IMR-90 (cell line): Measurements from ENCODE around the gene ITSN2. TPM values are rescaled to one million over a fixed set of nuclear protein-coding genes. Genes with fewer than 3 reads are reported as not detected.

Source experiments
- ATAC-seq: fragments of 200-7000 bp; cut with Tn5 transposase; 2 replicates; pipeline ENCODE4 v1.9.1; 2020; ENCODE audit warnings: low read depth, mild to moderate bottlenecking, moderate library complexity
- BruUV-seq: library from RNA; stranded (reverse); fragments of 400-500 nt; replicated peaks from 2 replicates; lab custom pipeline; 2021; lab: Mats Ljungman, UMichigan
- CTCF ChIA-PET: fragments of 300-600 bp; formaldehyde crosslinking; extraction: SDS; loops from one replicate; lab custom pipeline; 2021; ENCODE audit warnings: antibody characterized with exemption; lab: Yijun Ruan, JAX
- POLR2A ChIA-PET: fragments of 300-600 bp; sonication (Branson Sonifier 250); formaldehyde crosslinking; loops from one replicate; lab custom pipeline; 2022; ENCODE audit warnings: antibody characterized with exemption; ENCODE audit not compliant: unreplicated experiment; lab: Charles Lee
- DNase-seq: peaks from one replicate; pipeline ENCODE4 v3.0.0; 2013
- H2AFZ ChIP-seq: replicated peaks from 2 replicates; pipeline ENCODE3; 2013; ENCODE audit warnings: low read length, mild to moderate bottlenecking; ENCODE audit not compliant: poor library complexity
- H2AK5ac ChIP-seq: 2 replicates; pipeline ENCODE4 v1.6.1; 2013; ENCODE audit warnings: low read depth, low read length, inconsistent platforms
- H2AK9ac ChIP-seq: replicated peaks from 2 replicates; pipeline ENCODE3; 2013; ENCODE audit warnings: mild to moderate bottlenecking, low read depth, low read length, moderate library complexity; ENCODE audit not compliant: poor library complexity
- H2BK120ac ChIP-seq: 2 replicates; pipeline ENCODE4 v1.6.1; 2013; ENCODE audit warnings: low read depth, low read length, inconsistent platforms
- H2BK15ac ChIP-seq: 3 replicates; pipeline ENCODE4 v1.6.1; 2013; ENCODE audit warnings: low read depth, low read length, inconsistent platforms
- H2BK20ac ChIP-seq: 2 replicates; pipeline ENCODE4 v1.6.1; 2013; ENCODE audit warnings: low read depth, mild to moderate bottlenecking, inconsistent platforms, low read length, moderate library complexity
- H2BK5ac ChIP-seq: 2 replicates; pipeline ENCODE4 v1.6.1; 2013; ENCODE audit warnings: mild to moderate bottlenecking, low read depth, low read length, inconsistent platforms; ENCODE audit not compliant: poor library complexity, severe bottlenecking
- H3K14ac ChIP-seq: replicated peaks from 2 replicates; pipeline ENCODE4 v1.6.1; 2013; ENCODE audit warnings: low read depth, low read length, inconsistent platforms
- H3K18ac ChIP-seq: 2 replicates; pipeline ENCODE4 v1.6.1; 2013; ENCODE audit warnings: low read depth, low read length, control low read depth
- H3K23ac ChIP-seq: 2 replicates; pipeline ENCODE4 v1.6.1; 2013; ENCODE audit warnings: low read depth, low read length, inconsistent platforms
- H3K27ac ChIP-seq: 2 replicates; pipeline ENCODE4 v1.5.1; 2013; ENCODE audit warnings: mild to moderate bottlenecking, control low read depth, low read length; ENCODE audit not compliant: insufficient read depth
- H3K27me3 ChIP-seq: 2 replicates; pipeline ENCODE4 v1.6.1; 2013; ENCODE audit warnings: low read length; ENCODE audit not compliant: control insufficient read depth, insufficient read depth
- H3K36me3 ChIP-seq: 2 replicates; pipeline ENCODE4 v1.6.1; 2013; ENCODE audit warnings: low read length, mixed read lengths; ENCODE audit not compliant: control insufficient read depth, insufficient read depth
- H3K4ac ChIP-seq: 2 replicates; pipeline ENCODE4 v1.6.1; 2013; ENCODE audit warnings: low read depth, low read length, inconsistent platforms
- H3K4me1 ChIP-seq: 2 replicates; pipeline ENCODE4 v1.6.1; 2013; ENCODE audit warnings: low read length, mixed read lengths; ENCODE audit not compliant: control insufficient read depth, insufficient read depth
- H3K4me2 ChIP-seq: 2 replicates; pipeline ENCODE4 v1.6.1; 2013; ENCODE audit warnings: low read depth, mild to moderate bottlenecking, control low read depth, low read length, moderate library complexity
- H3K4me3 ChIP-seq: 2 replicates; pipeline ENCODE4 v1.5.1; 2013; ENCODE audit warnings: low read depth, mild to moderate bottlenecking, control low read depth, low read length, moderate library complexity; ENCODE audit not compliant: insufficient read depth
- H3K56ac ChIP-seq: 2 replicates; pipeline ENCODE4 v1.6.1; 2013; ENCODE audit warnings: low read length, inconsistent platforms; ENCODE audit not compliant: insufficient read depth; ENCODE audit errors: extremely low read depth
- H3K79me1 ChIP-seq, 2 experiments: 2 replicates each; pipeline ENCODE4 v1.6.1; 2013; ENCODE audit warnings: low read length in 2 of 2, inconsistent platforms in 1 of 2, low read depth in 1 of 2
- H3K9ac ChIP-seq: 2 replicates; pipeline ENCODE4 v1.6.1; 2013; ENCODE audit warnings: low read depth, low read length, control low read depth
- H3K9me1 ChIP-seq: 2 replicates; pipeline ENCODE4 v1.6.1; 2013; ENCODE audit warnings: low read length, inconsistent platforms; ENCODE audit not compliant: insufficient read depth
- H3K9me3 ChIP-seq: 2 replicates; pipeline ENCODE4 v1.6.1; 2013; ENCODE audit warnings: low read length; ENCODE audit not compliant: control insufficient read depth, insufficient read depth
- H4K20me1 ChIP-seq: 2 replicates; pipeline ENCODE4 v1.6.1; 2013; ENCODE audit warnings: low read length, inconsistent platforms; ENCODE audit not compliant: insufficient read depth
- H4K5ac ChIP-seq: 2 replicates; pipeline ENCODE4 v1.6.1; 2013; ENCODE audit warnings: mild to moderate bottlenecking, low read depth, low read length, control low read depth
- H4K8ac ChIP-seq, 2 experiments: 2 replicates each; pipeline ENCODE4 v1.6.1; 2013; ENCODE audit warnings: low read depth in 2 of 2, low read length in 2 of 2, control low read depth in 1 of 2, inconsistent platforms in 1 of 2
- H4K91ac ChIP-seq: 2 replicates; pipeline ENCODE4 v1.6.1; 2013; ENCODE audit warnings: low read depth, low read length, inconsistent platforms; ENCODE audit not compliant: insufficient read depth
- BHLHE40 ChIP-seq: fragments of 150-350 bp; IDR thresholded peaks from 2 replicates; pipeline ENCODE4 v1.6.1; 2016; ENCODE audit warnings: mild to moderate bottlenecking, low read depth, low read length
- CHD1 ChIP-seq: IDR thresholded peaks from 2 replicates; pipeline ENCODE4 v1.6.1; 2012; ENCODE audit warnings: low read depth, low read length, improper control_type of control experiment
- FOS ChIP-seq: fragments of 150-350 bp; IDR thresholded peaks from 2 replicates; pipeline ENCODE4 v1.6.1; 2016; ENCODE audit warnings: low read depth, low read length
- NFE2L2 ChIP-seq: fragments of 150-350 bp; IDR thresholded peaks from 2 replicates; pipeline ENCODE4 v1.6.1; 2016; ENCODE audit warnings: low read depth, mild to moderate bottlenecking, low read length
- SMC3 ChIP-seq: fragments of 150-350 bp; IDR thresholded peaks from 2 replicates; pipeline ENCODE4 v1.6.1; 2016; ENCODE audit warnings: low read depth, mild to moderate bottlenecking, antibody characterized with exemption, low read length, moderate library complexity
- dilution Hi-C: fragments of 300-500 bp; cut with HindIII; formaldehyde crosslinking; loops from one replicate; pipeline ENCODE4 v1.14.3; 2018; ENCODE audit warnings: low sequenced_read_pairs; ENCODE audit not compliant: unreplicated experiment
- in situ Hi-C: fragments of 300-500 bp; cut with MboI; formaldehyde crosslinking; loops from 3 replicates; pipeline ENCODE4 v1.14.3; 2019; ENCODE audit warnings: low sequenced_read_pairs, inconsistent platforms, mixed read lengths
- intact Hi-C: fragments of 100-400 bp; cut with micrococcal nuclease; formaldehyde crosslinking; loops from 2 replicates; pipeline ENCODE4 v1.10.0; 2022
- polyA plus RNA-seq, 3 experiments: library from polyadenylated mRNA; depleted of rRNA; stranded (reverse); fragments of >200 nt; gene quantifications; 2 replicates each; pipeline ENCODE4 v1.2.3, GENCODE V29; 2012; ENCODE audit warnings: low replicate concordance in 1 of 3
- total RNA-seq: library from RNA; depleted of rRNA; stranded (reverse); fragments of >200 nt; gene quantifications from 2 replicates; pipeline ENCODE4 v1.2.3, GENCODE V29; 2012

ITSN2 gene
- total and polyA plus RNA-seq, 2 of the 4 experiments (the other 2 are of a cell fraction) = 10.7 to 17.2 TPM

DNA sequence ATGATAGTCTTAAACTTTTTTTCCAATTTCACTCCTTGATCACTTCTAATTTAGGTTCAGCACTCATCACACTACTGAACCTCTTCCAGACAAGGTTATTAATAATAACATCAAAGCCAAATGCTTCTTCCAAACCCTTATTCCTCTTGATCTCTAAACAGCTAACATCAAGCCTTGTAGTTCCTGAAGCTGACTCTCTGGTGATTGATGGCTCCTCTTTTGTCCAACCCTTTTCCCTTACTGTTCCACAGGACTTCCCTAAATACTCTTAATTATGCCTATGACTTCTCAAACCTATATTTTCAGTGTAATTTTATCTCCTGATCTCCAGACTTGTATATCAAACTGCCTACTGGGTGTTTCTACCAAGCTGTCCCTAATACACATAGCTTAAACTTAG, 101.6 kb downstream of the ITSN2 start:
- CTCF ChIA-PET = no interaction called here
- in situ Hi-C loops = no loop called here
- Histone ChIP-seq H3K36me3 (peaks cover 7% of the 10 kb centered on the region; the same call in 1 of the 2 replicates), H2AFZ (no peak overlapping the region), H3K4me2 (no peak overlapping the region), H3K27ac (no peak overlapping the region), H3K9ac (no peak overlapping the region), H3K9me1 (peaks cover 2% of the 10 kb centered on the region; the same call in 1 of the 2 replicates), H3K56ac (no peak overlapping the region), H3K4ac (no peak overlapping the region), H2BK15ac (no peak overlapping the region), H3K18ac (no peak overlapping the region), H4K8ac (no peak overlapping the region), H2AK9ac (no peak overlapping the region), H3K9me3 (no peaks in the 10 kb centered on the region), H2BK20ac (no peak overlapping the region), H4K20me1 (no peaks in the 10 kb centered on the region), H3K23ac (no peak overlapping the region), H4K91ac (no peak overlapping the region), H4K5ac (no peak overlapping the region), H2BK5ac (no peak overlapping the region), H2BK120ac (no peak overlapping the region), H3K27me3 (no peaks in the 10 kb centered on the region), H2AK5ac (no peak overlapping the region), H3K4me1 (no peaks in the 10 kb centered on the region), H3K4me3 (no peak overlapping the region), H3K14ac (no peak overlapping the region), H3K79me1 (no peaks in the 10 kb centered on the region)
- DNase-seq = no peak
- TF ChIP-seq SMC3 = no peak
- no peak for TF ChIP-seq BHLHE40
- TF ChIP-seq CHD1 = no peak
- no peak for TF ChIP-seq FOS
- TF ChIP-seq NFE2L2 = no peak
- POLR2A ChIA-PET = no interaction called here
- ATAC-seq = no peak
- intact Hi-C loops = no loop called here
- BruUV-seq = no TSS peak
- dilution Hi-C loops = no loop called here
